Parathyroid adenoma (tissue), 2 donors: ENCODE data around the gene IL5RA.

Source experiments
- H2AFZ ChIP-seq: fragments of 300-600 bp; sonication (generic); one replicate; pipeline ENCODE4 v1.7.0; 2017; ENCODE audit warnings: antibody characterized with exemption, mild to moderate bottlenecking
- H3K27ac ChIP-seq: fragments of 300-600 bp; sonication (generic); one replicate; pipeline ENCODE4 v1.7.0; 2017
- H3K27me3 ChIP-seq: fragments of 300-600 bp; sonication (generic); one replicate; pipeline ENCODE4 v1.7.0; 2017; ENCODE audit warnings: low read length; ENCODE audit not compliant: control insufficient read depth, insufficient read depth
- H3K36me3 ChIP-seq: fragments of 300-600 bp; sonication (generic); one replicate; pipeline ENCODE4 v1.7.0; 2017; ENCODE audit warnings: low read length; ENCODE audit not compliant: control insufficient read depth, insufficient read depth
- H3K4me1 ChIP-seq: fragments of 300-600 bp; sonication (generic); one replicate; pipeline ENCODE4 v1.7.0; 2017; ENCODE audit warnings: control low read depth
- H3K4me2 ChIP-seq: fragments of 300-600 bp; sonication (generic); one replicate; pipeline ENCODE4 v1.7.0; 2017; ENCODE audit warnings: low read length
- H3K4me3 ChIP-seq: fragments of 300-600 bp; sonication (generic); one replicate; pipeline ENCODE4 v1.7.0; 2017; ENCODE audit warnings: low read depth, low read length
- H3K79me2 ChIP-seq: fragments of 300-600 bp; sonication (generic); one replicate; pipeline ENCODE4 v1.7.0; 2017; ENCODE audit warnings: control low read depth
- H3K9ac ChIP-seq: fragments of 300-600 bp; sonication (generic); one replicate; pipeline ENCODE4 v1.7.0; 2017; ENCODE audit warnings: mild to moderate bottlenecking
- H3K9me3 ChIP-seq: fragments of 300-600 bp; sonication (generic); one replicate; pipeline ENCODE4 v1.7.0; 2017; ENCODE audit warnings: low read length; ENCODE audit not compliant: control insufficient read depth
- TF ChIP-seq, protein P1 (sequence below): fragments of 300-600 bp; sonication (generic); IDR thresholded peaks from one replicate; pipeline ENCODE4 v1.7.0; 2017; ENCODE audit warnings: antibody characterized with exemption, mild to moderate bottlenecking
- donor health status: primary hyperparathyroidism.

Gene IL5RA

DNA sequence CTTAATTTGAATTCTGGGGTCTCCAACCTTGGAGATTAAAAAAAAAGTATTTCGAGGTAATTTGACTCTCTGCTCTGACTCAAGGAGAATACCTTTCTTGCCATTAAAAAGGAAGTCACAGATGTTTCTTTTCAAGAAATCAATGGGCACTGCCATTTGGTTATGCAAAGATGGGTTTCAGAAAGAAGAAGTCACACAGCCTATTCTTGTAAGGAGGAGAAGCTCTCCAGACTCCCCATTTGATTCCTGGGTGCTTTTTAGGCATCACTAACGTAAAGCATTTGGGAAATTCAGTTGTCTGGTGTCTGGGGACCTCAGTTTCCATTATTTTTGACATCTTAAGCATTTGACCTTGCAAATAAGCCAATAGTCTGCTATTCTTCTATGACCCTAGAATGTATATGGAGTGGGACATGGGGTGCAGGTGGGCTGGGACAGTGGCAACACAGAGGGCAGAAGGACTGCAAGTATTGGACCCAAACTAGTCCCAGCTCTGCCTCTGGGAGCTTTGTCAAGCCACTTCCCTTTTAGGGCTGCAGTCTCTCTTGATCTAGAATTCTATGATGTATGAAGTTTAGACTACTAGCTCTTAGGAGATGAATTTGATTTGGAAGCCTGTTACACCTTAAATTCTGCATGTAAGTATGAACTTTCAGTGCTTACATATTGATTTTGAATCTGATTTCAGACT lies 27.8 kb downstream of the IL5RA start:
- Histone ChIP-seq H3K27ac (no peak overlapping the region), H3K9me3 (no peaks in the 10 kb centered on the region), H2AFZ (no peak overlapping the region), H3K9ac (no peak overlapping the region), H3K4me2 (no peak overlapping the region), H3K4me1 (no peaks in the 10 kb centered on the region), H3K36me3 (no peaks in the 10 kb centered on the region), H3K4me3 (no peak overlapping the region), H3K79me2 (no peaks in the 10 kb centered on the region), H3K27me3 (no peaks in the 10 kb centered on the region)
- TF ChIP-seq, protein P1, sequence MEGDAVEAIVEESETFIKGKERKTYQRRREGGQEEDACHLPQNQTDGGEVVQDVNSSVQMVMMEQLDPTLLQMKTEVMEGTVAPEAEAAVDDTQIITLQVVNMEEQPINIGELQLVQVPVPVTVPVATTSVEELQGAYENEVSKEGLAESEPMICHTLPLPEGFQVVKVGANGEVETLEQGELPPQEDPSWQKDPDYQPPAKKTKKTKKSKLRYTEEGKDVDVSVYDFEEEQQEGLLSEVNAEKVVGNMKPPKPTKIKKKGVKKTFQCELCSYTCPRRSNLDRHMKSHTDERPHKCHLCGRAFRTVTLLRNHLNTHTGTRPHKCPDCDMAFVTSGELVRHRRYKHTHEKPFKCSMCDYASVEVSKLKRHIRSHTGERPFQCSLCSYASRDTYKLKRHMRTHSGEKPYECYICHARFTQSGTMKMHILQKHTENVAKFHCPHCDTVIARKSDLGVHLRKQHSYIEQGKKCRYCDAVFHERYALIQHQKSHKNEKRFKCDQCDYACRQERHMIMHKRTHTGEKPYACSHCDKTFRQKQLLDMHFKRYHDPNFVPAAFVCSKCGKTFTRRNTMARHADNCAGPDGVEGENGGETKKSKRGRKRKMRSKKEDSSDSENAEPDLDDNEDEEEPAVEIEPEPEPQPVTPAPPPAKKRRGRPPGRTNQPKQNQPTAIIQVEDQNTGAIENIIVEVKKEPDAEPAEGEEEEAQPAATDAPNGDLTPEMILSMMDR = no peak

DNA sequence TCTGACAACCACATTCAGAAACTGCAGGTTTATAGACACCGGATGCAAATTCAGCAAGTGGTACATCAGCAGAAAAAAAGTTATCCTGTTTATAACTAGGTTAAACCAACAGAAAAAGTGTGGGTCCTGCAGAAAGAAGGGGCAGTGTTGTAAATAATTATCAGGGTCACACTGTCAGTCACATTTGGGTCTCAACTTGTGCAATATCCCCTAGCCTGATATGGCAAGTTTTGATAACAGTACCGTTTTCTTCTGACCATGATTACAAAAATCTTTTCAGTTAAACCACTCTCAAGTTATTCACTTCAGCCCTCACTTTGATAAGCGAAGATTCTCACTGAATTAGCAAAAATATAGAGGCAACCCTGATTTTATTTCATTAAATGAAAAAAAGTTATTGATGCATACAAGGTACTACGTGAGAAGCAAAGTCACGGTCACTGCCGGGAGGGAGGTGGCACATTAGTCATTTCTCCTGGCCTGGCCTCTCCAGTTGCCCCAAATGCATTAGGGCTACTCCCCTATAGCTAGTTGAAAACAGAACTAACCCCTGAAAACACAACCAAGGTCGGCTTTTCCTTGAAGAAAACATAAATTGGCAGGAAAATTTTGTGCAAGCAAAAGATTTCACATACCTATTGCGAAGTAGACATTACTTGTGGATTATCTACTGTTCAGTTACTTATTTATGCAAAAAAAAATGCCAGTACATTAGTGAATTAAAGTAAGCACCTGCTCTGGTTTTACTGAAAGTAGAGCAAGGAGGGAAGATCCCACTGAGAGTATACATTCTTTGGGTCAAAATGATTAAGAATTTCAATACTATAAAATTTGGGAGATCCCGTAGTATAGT lies 28.6 kb downstream of the IL5RA start:
- no peaks in the 10 kb centered on the region for H3K9me3 ChIP-seq
- H3K79me2 ChIP-seq = no peaks in the 10 kb centered on the region
- H3K4me2 ChIP-seq = no peak overlapping the region
- H3K36me3 ChIP-seq = no peaks in the 10 kb centered on the region
- H2AFZ ChIP-seq = no peak overlapping the region
- no peaks in the 10 kb centered on the region for H3K27me3 ChIP-seq
- H3K9ac ChIP-seq = no peak overlapping the region
- H3K4me1 ChIP-seq = no peaks in the 10 kb centered on the region
- TF ChIP-seq, protein P1 = no peak
- no peak overlapping the region for H3K4me3 ChIP-seq
- H3K27ac ChIP-seq = no peak overlapping the region

DNA sequence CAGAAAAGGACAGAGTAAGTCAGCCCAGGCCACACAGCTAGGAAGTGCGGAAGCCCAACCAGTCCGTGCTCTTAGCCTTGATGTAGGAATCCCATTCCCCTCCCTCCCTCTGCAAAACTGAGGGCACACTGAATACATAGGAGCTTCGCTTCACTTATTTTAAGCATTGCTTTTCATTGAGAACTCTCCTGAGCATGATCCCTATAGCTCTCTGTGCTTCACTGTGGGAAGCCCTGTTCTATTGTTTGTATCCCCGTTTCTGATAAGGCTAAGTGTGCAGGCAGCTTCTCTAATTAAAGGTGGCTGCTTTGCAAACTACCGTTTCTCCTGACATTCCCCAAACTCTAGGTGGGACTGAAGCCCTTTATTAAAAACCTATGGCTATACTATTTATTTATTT lies 29.9 kb downstream of the IL5RA start:
- H3K79me2 ChIP-seq = no peaks in the 10 kb centered on the region
- no peak overlapping the region for H3K4me3 ChIP-seq
- no peaks in the 10 kb centered on the region for H3K9me3 ChIP-seq
- H3K36me3 ChIP-seq = no peaks in the 10 kb centered on the region
- no peaks in the 10 kb centered on the region for H3K4me1 ChIP-seq
- TF ChIP-seq, protein P1 = no peak
- H3K27me3 ChIP-seq = no peaks in the 10 kb centered on the region
- H3K27ac ChIP-seq = no peak overlapping the region
- no peak overlapping the region for H3K9ac ChIP-seq
- H3K4me2 ChIP-seq = no peak overlapping the region
- no peak overlapping the region for H2AFZ ChIP-seq

DNA sequence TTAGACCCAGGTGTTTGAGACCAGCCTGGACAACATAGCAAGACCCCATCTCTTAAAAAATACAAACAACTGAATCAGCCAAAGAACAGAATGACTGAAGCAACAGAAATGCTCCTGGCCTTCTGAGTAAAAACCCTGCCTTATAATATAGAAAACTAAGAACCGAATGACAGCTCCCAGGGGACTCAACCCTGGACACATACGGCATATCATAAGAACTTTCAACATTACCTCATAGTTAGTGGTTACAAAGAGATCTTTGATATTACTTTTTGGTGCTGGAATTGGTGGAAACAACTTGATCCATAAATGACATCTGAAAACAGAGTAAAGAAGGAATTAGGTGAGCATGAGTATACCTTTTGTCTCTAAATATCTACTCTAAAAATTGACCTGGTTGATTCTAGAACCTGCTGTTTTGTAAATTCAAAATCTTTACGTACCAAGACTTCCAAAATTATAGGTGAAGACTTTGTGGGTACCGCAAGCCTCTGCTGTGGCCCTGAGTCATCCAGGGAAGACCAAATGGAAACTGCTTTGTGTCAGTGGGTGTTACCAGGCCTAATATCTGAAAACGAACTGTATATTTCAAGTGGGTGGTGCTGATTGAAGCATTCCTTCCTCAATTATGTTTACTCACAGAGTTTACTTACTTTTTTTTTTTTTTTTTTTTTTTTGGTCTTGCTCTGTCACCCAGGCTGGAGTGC lies 35.5 kb downstream of the IL5RA start:
- TF ChIP-seq, protein P1 = no peak
- H3K4me1 ChIP-seq = no peaks in the 10 kb centered on the region
- no peak overlapping the region for H3K9ac ChIP-seq
- H3K36me3 ChIP-seq = no peaks in the 10 kb centered on the region
- H3K27me3 ChIP-seq = no peaks in the 10 kb centered on the region
- no peak overlapping the region for H3K27ac ChIP-seq
- no peak overlapping the region for H3K4me3 ChIP-seq
- no peaks in the 10 kb centered on the region for H3K9me3 ChIP-seq
- no peak overlapping the region for H3K4me2 ChIP-seq
- no peaks in the 10 kb centered on the region for H3K79me2 ChIP-seq
- no peak overlapping the region for H2AFZ ChIP-seq
